Stomach smooth muscle (tissue), 2 donors: ENCODE data around the gene STAT3.

Experiments
- H3K27ac ChIP-seq: one replicate; pipeline ENCODE4 v1.7.0; 2013; ENCODE audit warnings: mild to moderate bottlenecking, low read length, inconsistent platforms
- H3K27me3 ChIP-seq, 2 donors: one replicate each; pipeline ENCODE4 v1.7.0; 2013; ENCODE audit warnings: low read length in 2 of 2; ENCODE audit not compliant: insufficient read depth in 2 of 2, control insufficient read depth in 1 of 2
- H3K36me3 ChIP-seq, 2 donors: one replicate each; pipeline ENCODE4 v1.7.0; 2013; ENCODE audit warnings: low read length in 2 of 2; ENCODE audit not compliant: control insufficient read depth in 2 of 2, insufficient read depth in 2 of 2
- H3K4me1 ChIP-seq: one replicate; pipeline ENCODE4 v1.7.0; 2013; ENCODE audit warnings: low read length; ENCODE audit not compliant: control insufficient read depth, insufficient read depth
- H3K4me3 ChIP-seq, 2 donors: one replicate each; pipeline ENCODE4 v1.7.0; 2013; ENCODE audit warnings: low read length in 2 of 2
- H3K9ac ChIP-seq, 2 donors: one replicate each; pipeline ENCODE4 v1.7.0; 2013; ENCODE audit warnings: low read length in 2 of 2, mild to moderate bottlenecking in 1 of 2
- H3K9me3 ChIP-seq, 2 donors: one replicate each; pipeline ENCODE4 v1.7.0; 2013; ENCODE audit warnings: low read length in 2 of 2; ENCODE audit not compliant: control insufficient read depth in 2 of 2
- donor health status: healthy.
- donor health status: Pancreatic carcinoma.

The STAT3 gene

GRCh38 chr17:42345396-42346073 lies 42.7 kb downstream of the STAT3 start:
- Histone ChIP-seq H3K27me3 (no peaks in the 10 kb centered on the region), H3K4me3 (no peak overlapping the region), H3K9ac (no peak overlapping the region), H3K36me3 (peaks cover 30 to 35% of the 10 kb centered on the region in 2 donors), H3K4me1 (peaks cover 17% of the 10 kb centered on the region), H3K27ac (no peak overlapping the region), H3K9me3 (no peaks in the 10 kb centered on the region)

DNA sequence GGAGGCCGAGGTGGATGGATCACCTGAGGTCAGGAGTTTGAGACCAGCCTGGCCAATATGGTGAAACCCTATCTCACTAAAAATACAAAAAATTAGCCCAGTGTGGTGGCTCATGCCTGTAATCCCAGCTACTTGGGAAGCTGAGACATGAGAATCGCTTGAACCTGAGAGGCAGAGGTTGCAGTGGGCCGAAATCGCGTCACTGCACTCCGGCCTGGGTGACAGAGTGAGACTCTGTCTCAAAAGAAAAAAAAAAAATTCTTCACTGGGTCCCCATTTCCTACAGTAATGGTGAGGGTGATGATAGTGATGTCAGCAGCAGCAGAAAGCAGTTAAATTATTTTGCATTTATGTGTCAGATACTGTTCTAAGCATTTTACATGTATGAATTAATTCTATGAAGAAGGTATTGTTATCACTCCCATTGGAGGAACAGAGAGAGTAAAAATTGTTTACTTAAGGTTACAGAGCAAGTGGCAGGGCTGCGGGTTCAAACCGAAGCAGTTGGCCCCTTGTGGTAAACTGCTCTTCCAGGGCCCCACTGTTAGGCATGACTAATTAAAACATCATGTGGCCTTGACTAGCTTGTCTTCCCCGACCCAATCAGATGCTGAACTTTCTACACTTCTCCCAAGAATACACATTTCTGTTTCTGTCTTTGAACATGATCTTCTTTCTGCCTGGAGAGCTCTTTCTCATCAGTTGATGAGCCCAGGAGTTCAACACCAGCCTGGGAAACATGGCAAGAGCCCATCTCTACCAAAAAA lies 45.8 kb downstream of the STAT3 start:
- H3K9me3 ChIP-seq: no peaks in the 10 kb centered on the region
- peaks cover 5% of the 10 kb centered on the region for H3K4me1 ChIP-seq
- no peak overlapping the region for H3K4me3 ChIP-seq
- peaks cover 46 to 52% of the 10 kb centered on the region in 2 donors for H3K36me3 ChIP-seq
- no peak overlapping the region for H3K27ac ChIP-seq
- H3K27me3 ChIP-seq: no peaks in the 10 kb centered on the region
- no peak overlapping the region for H3K9ac ChIP-seq

GRCh38 chr17:42341568-42341967 lies 46.7 kb downstream of the STAT3 start:
- peaks cover 51 to 54% of the 10 kb centered on the region in 2 donors for H3K36me3 ChIP-seq
- H3K9me3 ChIP-seq: no peaks in the 10 kb centered on the region
- H3K27ac ChIP-seq: no peak overlapping the region

GRCh38 chr17:42340691-42341127 lies 47.5 kb downstream of the STAT3 start:
- peaks cover 2% of the 10 kb centered on the region for H3K4me1 ChIP-seq
- no peak overlapping the region for H3K9ac ChIP-seq
- no peaks in the 10 kb centered on the region for H3K27me3 ChIP-seq
- H3K27ac ChIP-seq: no peak overlapping the region
- H3K4me3 ChIP-seq: no peak overlapping the region
- H3K36me3 ChIP-seq: peaks cover 51 to 53% of the 10 kb centered on the region in 2 donors
- H3K9me3 ChIP-seq: no peaks in the 10 kb centered on the region

More at GRCh38 chr17:42341568-42341967, 46.7 kb downstream of the STAT3 start:
- Histone ChIP-seq H3K4me1 (peaks cover 2% of the 10 kb centered on the region), H3K4me3 (no peak overlapping the region), H3K27me3 (no peaks in the 10 kb centered on the region), H3K9ac (no peak overlapping the region)

DNA sequence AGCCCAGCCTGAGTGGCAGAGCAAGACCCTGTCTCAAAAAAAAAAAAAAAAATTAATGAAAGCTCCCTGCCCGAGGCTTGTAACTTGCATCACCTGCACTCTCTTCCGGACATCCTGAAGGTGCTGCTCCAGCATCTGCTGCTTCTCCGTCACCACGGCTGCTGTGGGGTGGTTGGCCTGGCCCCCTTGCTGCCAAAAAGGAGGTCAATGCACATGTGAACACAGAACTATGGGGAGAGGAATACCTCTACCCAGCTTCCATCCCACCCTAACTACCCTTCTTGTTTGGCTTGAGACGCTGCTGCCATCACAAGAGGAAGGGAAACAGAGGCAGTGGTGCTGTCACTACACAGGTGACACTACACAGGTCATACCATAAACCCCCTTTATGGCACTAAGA lies 49.0 kb downstream of the STAT3 start:
- Histone ChIP-seq H3K36me3 (peaks cover 54 to 58% of the 10 kb centered on the region in 2 donors), H3K27ac (no peak overlapping the region), H3K4me3 (no peak overlapping the region), H3K9ac (no peak overlapping the region), H3K9me3 (no peaks in the 10 kb centered on the region), H3K4me1 (peaks cover 2% of the 10 kb centered on the region), H3K27me3 (no peaks in the 10 kb centered on the region)

DNA sequence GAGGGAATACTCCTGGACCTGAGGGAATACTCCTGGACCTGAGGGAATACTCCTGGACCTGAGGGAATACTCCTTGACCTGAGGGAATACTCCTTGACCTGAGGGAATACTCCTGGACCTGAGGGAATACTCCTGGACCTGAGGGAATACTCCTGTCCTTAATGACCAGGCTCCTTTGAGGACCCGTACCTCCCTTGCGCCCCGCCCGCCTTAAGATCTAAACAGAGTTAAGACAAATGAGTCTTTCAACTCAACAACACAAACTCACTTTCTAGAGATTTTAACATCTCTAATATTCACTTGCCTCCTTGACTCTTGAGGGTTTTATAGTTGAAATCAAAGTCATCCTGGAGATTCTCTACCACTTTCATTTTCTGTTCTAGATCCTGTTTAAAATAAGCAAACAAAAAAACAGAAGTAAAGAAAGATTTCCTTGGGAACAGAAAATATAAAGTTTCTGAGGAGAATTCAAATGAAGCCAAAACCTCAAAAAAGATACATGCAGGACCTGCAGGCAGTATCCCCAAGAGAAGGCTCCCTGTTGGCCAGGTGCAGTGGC lies 49.7 kb downstream of the STAT3 start:
- Histone ChIP-seq H3K27ac (no peak overlapping the region), H3K27me3 (no peaks in the 10 kb centered on the region), H3K4me1 (peaks cover 2% of the 10 kb centered on the region), H3K9me3 (no peaks in the 10 kb centered on the region), H3K4me3 (no peak overlapping the region), H3K36me3 (peaks cover 58 to 59% of the 10 kb centered on the region in 2 donors), H3K9ac (no peak overlapping the region)

GRCh38 chr17:42337442-42337841 lies 50.8 kb downstream of the STAT3 start:
- Histone ChIP-seq H3K4me1 (peaks cover 2% of the 10 kb centered on the region), H3K36me3 (peaks cover 62 to 64% of the 10 kb centered on the region in 2 donors), H3K27ac (no peak overlapping the region), H3K9ac (no peak overlapping the region), H3K27me3 (no peaks in the 10 kb centered on the region), H3K4me3 (no peak overlapping the region), H3K9me3 (no peaks in the 10 kb centered on the region)

DNA sequence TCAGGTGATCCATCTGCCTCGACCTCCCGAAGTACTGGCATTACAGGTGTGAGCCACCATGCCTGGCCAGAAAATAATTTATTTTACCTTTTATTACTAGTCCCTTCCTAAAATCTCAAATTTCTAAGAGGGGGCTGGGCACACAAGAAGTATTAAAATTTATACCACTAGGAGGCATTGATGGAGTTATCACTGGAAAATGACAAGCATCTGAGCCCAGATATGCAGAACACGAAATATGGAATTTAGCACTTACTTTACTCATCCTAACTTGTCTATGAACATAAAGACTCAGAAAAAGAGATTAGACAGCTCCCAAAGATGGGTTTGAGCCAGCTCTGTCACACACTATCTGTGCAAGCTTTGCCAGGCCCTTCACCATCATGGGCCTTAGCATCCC lies 53.6 kb downstream of the STAT3 start:
- Histone ChIP-seq H3K4me3 (no peak overlapping the region), H3K36me3 (peaks cover 54 to 64% of the 10 kb centered on the region in 2 donors), H3K9ac (no peak overlapping the region), H3K9me3 (no peaks in the 10 kb centered on the region), H3K27ac (no peak overlapping the region), H3K27me3 (no peaks in the 10 kb centered on the region), H3K4me1 (peaks cover 4% of the 10 kb centered on the region)

- no peak overlapping the region for H3K9ac ChIP-seq
- no peak overlapping the region for H3K4me3 ChIP-seq
- no peaks in the 10 kb centered on the region for H3K9me3 ChIP-seq
- H3K36me3 ChIP-seq: peaks cover 47 to 60% of the 10 kb centered on the region in 2 donors
- no peaks in the 10 kb centered on the region for H3K27me3 ChIP-seq
- H3K4me1 ChIP-seq: peaks cover 17% of the 10 kb centered on the region
- no peak overlapping the region for H3K27ac ChIP-seq
These were observed 55.2 kb downstream of the STAT3 start for GRCh38 chr17:42333053-42333452.

DNA sequence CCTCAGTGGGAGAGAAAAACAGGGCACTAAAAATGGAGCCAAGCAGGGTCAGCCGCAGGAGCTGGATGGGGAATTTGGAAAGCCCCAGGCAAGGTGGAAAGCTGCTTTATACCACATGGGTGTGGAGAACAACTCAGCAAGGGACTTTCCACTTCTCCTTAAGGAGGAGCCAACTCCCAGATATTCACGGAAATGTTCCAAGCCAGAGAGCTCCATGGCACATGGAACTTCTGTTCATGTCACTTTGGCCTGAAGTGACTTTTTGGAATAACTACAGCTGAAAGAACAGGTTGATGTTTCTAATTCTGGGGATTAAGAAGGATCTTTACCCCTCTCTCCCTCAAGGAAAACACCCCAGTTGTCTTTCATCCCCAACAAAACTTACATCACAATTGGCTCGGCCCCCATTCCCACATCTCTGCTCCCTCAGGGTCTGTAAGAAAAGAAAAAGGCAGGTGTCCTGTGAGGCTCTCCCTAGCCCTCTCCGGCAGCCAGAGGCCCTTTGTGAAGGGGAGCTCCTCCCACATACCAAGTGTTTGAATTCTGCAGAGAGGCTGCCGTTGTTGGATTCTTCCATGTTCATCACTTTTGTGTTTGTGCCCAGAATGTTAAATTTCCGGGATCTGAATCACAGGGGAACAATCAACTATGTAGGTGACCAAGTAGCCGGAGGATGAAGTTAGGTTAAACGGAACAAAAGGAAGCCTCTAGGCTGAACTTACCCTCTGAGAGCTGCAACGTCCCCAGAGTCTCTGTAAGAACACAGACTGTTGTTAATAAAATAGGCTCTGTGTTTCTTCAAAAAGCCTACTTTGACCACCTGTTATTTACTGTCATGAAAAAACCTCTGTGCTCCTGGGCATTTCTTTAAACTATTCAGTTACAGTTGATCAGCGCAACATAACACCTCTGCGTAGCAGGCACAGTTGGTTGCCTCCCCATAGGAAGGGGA lies 58.9 kb downstream of the STAT3 start:
- Histone ChIP-seq H3K27ac (peak overlapping the region; percentile 80), H3K27me3 (no peaks in the 10 kb centered on the region), H3K9ac (peak overlapping the region in 1 of 2 donors; percentile 17), H3K9me3 (no peaks in the 10 kb centered on the region), H3K4me1 (peaks cover 19% of the 10 kb centered on the region), H3K4me3 (peak overlapping the region in 1 of 2 donors; percentile 12), H3K36me3 (peaks cover 36 to 45% of the 10 kb centered on the region in 2 donors)
